GM18519 (cell line): ENCODE measurements around the gene DCTD.

ENCODE experiments used
- ATAC-seq: cut with Tn5 transposase; IDR thresholded peaks from one replicate; pipeline ENCODE4 v1.9.1; 2021; ENCODE audit warnings: mild to moderate bottlenecking, moderate library complexity; ENCODE audit not compliant: unreplicated experiment, low FRiP score

Gene DCTD

DNA sequence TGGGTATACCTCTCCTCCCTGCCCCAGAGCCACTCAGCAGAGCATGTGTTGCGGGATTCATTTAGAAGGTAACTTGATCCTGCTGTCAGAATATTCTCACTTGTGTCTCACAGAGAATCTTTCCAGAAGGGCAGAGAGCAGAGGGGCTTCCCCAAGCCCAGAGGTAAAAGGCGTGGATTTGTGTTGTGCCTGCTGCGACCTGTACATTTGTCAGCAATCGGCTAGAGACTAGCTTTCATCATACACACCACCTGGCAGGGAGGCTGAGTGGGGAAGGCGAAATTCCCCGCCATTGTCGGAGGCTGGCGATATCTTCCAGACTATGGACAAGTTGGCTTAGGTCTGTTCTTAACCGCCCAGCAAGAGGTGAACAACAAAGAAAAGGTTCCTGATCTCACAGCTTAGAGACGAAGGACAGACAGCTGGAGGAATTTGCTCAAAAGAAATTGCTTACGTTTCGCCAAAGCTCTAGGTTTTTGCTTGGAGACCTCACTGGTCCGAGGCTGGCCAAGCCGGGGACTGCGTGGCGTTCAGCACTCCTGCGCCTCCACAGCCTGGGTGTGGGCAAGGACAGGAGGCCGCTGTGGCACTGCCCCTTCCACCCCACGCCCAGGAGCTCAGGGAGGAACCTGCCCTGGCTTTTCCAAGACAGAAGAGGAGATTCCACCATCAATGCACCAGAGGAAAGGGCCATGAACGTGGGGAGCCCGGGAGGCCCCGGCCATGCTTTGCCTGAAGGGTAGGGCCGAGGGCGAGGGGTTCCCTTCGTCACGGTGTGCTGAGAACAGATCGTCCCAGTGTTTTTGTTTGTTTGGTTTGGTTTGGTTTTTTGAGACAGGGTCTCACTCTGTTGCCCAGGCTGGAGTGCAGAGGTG lies 69.4 kb downstream of the DCTD start:
- no peak for ATAC-seq

- ATAC-seq, result no peak
Measured at GRCh38 chr4:182846036-182846435, 71.2 kb downstream of the DCTD start.

GRCh38 chr4:182845618-182846017 lies 71.6 kb downstream of the DCTD start:
- no peak for ATAC-seq

DNA sequence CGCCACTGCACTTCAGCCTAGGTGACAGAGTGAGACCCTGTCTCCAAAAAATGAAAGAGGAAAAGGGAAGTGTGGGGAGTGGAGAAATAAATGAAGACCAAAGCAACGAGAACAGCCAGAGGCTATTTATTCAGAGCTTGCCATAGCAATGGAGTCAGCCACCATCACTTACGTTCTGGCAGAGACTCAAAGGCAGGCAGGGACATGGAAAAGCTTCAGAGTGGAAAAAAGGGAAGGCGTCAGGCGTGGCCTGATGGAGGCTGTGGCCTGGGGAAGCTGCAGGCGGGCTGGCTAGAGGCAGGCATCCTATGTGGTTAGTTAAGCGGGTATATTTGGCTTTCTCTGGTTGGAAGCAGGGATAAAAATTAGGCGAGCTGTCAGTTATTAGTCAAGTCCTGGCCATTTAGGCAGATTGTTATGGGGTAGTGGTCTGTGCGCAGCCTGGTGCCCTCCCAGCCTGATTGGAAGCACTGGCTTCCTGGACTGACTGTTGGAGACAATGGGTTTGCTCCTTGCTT lies 73.3 kb downstream of the DCTD start:
- ATAC-seq, result no peak

GRCh38 chr4:182842759-182843390 lies 74.3 kb downstream of the DCTD start:
- no peak for ATAC-seq

DNA sequence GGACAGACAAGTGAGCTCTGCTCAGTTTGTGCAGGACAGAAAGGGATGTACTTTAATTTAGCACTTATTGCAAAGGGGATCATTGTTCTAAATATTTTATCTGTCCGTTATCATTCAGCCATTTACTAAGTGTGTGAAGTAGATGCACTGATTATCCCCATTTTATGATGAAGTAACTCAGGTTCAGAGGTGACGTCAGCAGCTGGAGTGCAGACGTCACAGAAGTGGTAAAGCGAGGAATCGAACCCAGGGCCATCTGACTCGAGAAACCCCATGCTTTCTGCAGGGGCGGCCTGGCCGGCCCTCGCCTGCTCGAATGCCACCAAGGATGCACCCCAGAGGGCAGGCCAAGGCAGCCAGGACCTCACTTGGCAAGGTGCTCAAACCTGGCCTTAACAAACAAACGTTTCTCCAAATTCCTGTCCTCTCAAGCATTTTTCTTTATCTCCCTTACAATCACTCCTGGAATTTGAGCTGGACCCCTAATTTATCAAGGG lies 75.0 kb downstream of the DCTD start:
- ATAC-seq, result no peak

DNA sequence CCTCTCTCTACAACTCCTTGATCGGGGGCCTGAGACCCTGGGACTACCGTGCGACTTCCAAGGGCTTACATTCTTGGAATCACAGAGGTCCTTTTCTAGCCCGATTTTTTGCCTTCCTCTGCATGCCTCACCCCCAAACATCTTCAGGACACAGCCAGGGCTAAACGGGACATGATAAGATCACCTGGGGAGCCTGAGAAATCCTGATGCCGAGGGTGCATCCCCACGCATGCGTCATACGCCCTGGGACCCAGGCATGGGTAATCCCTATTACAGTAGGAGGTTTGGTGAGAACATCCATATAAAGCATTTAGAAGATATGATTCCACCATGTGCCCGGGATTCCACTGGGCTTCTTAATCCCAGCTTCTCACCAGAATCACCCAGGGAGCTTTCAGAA lies 77.1 kb downstream of the DCTD start:
- no peak for ATAC-seq
